Stimulated activated CD4-positive, alpha-beta T cell treated with anti-CD3 and anti-CD28 coated beads, Interleukin-12 subunit alpha, Interleukin-12 subunit beta, amount 100 ng/mL, for 48 hours (primary cell): Measurements from ENCODE around the gene SNX6.
"Not testable (repeated sequence)": the region's sequence is repeated elsewhere in the genome, so short reads cannot be mapped to it uniquely, and the experiment has no call there.

Experiments
- DNase-seq, 3 donors: peaks; one replicate each; pipeline ENCODE4 v3.0.0-alpha.2; 2020; ENCODE audit warnings: low read depth in 2 of 3, low spot score in 1 of 3

Gene SNX6

DNA sequence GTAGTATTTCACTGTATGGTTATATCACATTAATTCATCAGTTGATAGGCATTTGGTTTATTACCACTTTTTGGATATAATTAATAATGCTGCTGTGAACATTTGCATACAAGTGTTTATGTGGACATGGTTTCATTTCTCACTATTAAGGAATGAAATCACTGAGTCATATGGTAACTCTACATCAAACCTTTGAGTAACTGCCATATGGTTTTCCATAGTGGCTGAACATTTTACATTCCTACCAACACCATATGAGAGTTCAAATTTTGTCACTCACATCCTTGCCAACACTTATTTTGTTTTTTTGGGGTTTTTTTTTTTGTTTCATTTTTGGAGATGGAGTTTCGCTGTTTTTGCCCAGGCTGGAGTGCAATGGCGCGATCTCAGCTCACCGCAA lies 60.2 kb downstream of the SNX6 start:
- DNase-seq, result no peak

DNA sequence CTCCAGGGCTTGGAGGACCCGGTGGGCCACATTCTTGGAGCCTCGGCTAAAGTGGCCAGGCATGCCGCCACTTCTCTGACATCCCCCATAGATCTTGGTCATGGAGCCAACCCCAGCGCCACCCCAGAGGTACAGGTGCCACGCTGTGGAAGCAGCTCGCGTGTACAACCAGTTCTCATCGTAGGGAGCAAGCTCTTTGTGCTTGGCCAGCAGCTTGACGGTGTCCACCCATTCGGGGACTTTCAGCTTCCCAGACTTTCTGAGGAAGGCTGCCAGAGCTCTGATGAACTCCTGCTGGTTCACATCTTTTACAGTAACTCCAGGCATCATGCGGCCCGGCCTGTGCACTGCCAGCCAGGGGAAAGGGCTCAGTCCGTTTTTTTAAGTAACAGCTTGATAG lies 61.1 kb downstream of the SNX6 start:
- no peak for DNase-seq

DNA sequence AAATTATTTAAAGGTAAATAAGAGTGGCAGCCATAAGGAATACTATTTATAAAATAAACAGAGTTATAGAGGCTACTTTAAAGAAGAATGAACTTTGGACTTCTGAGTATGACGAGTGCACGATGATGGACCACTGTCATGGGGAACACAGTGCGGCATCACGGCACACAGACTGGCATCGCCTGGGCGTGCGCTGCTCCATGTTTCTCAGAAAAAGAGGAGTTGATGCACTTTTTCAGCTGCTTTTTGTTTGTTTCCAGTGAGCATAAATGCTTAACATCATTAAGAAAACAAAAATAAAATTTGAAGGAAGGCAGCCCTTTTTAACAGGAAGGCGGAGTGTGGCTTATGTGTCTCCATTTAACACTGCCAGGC lies 67.2 kb downstream of the SNX6 start:
- DNase-seq, result no peak

DNA sequence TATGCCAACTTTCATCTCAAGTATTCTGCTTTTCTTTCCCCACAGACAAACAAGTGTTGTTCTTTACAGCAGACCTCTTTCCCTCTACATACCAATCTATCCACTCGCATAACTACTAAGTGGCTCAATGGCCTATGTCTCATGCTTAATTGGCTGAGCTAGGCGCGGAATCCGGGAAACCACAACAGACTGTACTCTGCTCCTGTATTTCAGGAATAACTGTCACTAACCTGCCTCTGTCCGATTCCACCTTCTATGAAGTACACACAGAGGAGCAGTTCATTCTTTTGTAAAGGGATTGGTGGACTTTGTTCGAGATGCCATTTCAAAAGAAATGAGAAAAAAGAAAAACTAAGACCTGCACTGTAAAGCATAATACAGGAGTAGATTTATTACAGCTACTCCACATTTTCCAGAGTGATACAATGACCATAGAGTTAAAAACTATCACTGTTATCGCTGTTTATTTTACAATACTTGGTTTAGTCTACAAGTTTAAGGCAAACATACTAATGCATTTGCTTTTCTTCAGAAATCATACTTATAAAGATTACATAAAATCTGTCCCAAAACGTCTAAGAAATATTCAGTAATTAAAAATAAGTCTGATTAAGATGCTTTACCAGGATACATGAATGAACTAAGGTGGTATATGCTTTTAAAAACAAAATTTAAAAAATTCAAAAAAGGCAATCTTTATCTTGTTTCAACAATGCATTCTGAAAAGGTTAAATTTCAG lies 67.7 kb downstream of the SNX6 start:
- DNase-seq, result not testable (repeated sequence)

DNA sequence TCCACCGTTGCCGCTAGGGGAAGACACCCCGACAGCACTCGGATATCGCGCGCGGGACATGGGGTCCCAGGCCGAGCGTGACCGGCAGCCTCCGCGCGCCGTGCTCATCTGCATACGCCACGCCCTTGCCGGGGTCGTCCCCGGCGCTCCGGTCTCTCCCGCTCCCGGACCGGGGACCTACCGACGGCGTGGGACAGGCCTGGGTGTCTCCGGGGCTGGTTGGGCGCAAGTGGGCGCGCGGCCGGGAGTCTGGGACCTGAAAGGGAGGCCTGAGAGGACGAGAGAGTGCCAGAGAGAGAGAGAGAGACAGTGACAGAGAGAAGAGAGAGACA lies 73.5 kb downstream of the SNX6 start:
- not testable (repeated sequence) for DNase-seq

DNA sequence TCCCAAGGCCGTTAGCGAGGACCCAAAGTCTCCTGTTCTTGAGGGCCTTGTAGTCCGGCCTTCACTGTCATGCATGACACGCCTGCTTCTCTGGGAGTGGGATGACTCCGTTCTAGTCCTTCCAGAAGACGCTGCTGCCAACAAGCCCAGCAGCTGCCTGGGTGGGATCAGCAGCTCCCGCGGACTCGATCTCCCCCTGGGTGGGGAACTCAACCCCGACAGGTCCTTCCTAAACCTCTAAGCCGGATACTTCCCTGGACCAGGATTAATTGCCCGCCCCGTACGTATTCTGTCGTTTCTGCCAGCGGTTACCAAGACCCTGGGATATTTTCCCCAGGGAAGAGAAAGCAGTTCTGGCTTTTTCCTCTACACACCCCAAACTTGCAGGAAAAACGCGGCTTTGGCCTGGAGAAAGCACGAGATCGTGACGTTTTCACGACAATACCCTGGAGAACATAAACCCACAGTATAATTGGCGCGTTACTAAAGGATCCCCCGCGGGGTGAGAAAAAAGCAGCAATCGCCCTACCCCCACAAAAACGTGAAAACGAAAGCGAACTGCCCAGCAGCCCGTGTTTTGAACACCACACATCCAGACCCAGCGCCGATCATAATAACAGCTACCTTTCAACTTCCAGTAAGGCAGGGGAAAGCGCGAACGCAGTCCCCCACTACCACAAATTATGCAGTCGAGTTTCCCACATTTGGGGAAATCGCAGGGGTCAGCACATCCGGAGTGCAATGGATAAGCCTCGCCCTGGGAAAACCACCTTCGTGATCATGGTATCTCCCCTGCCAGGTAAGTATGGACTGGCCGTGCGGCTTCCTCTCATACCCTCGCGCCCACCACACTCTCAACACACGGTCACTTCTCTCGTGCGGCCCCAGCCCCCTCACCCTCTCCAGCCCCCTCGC lies 74.1 kb downstream of the SNX6 start:
- not testable (repeated sequence) for DNase-seq

DNA sequence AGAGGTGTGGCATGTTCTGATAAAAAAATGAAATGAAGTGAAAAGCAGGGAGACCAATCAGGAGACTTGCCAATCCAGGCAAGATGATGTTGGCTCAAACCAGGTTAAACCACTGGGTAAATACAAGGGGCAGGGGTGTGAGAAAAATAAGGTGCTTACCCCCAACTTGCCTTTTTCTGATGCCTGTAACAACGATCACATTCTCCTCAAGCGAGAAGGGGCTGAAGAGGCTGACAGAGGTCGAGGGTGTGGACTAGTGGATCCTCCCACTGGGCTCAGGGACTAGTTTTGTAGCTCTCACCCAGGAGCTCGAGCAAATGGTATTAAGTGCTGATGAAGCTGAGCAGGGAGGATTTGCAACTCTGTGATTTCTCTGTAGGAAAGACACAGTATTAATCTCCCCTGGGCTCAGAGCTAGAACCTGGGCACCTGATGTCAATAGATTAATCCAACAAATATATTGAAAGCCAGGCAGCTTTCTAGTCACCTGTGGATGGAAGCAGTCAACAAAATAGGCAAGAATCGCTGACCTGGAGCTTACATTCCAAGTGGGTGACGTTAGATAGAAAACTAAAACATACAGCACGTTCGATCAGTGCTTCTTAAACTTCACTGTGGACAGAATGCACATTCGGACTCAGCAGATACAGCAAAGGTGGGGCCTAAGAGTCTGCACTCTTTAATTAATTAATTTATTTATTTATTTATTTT lies 75.3 kb downstream of the SNX6 start:
- DNase-seq, result no peak

DNA sequence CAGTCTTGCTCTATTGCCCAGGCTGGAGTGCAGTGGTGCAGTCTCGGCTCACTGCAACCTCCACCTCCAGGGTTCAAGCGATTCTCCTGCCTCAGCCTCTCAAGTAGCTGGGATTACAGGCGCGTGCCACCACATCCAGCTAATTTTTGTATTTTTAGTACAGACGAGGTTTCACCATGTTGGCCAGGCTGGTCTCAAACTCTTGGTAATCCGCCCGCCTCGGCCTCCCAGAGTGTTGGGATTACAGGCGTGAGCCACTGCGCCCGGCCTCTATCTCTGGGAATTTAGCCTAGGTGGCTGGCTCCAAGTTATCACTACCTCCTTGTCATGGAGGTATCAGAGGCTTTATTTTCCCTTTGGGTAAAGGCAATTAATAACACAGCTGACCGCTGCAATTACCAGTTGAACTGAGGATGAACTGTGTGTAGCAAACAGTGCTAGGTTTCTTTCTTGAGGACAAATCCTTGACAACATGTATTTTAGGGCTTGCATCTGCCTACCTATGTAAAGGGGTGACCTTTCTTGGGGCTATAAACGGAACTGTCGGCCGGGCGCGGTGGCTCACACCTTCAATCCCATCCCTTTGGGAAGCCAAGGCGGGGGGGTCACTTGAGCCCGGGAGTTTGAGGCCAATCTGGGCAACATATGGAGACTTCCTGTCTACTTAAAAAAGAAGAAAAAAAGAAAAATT lies 80.5 kb downstream of the SNX6 start:
- not testable (repeated sequence) for DNase-seq

DNA sequence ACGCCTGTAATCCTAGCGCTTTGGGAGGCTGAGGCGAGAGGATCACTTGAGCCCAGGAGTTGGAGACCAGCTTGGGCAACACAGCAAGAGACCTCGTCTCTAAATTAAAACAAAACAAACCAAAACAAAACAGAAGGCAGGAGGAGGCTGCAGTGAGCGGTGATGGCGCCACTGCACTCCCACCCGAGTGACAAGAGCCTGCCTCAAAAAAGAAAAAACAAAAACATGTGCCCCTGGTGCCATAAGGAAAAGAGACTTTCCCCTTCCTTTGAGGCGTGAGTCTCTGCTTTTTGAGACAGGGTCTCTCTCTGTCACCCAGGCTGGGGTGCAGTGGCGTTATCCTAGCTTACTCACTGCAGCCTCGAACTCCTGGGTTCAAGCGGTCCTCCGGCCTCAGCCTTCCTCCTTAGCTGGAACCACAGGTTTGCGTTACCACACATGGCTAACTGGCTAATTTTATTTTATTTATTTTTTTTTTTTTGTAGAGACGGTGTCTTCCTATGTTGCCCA lies 81.4 kb downstream of the SNX6 start:
- DNase-seq, result no peak

DNA sequence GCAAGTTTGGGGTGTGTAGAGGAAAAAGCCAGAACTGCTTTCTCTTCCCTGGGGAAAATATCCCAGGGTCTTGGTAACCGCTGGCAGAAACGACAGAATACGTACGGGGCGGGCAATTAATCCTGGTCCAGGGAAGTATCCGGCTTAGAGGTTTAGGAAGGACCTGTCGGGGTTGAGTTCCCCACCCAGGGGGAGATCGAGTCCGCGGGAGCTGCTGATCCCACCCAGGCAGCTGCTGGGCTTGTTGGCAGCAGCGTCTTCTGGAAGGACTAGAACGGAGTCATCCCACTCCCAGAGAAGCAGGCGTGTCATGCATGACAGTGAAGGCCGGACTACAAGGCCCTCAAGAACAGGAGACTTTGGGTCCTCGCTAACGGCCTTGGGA lies 82.8 kb downstream of the SNX6 start:
- not testable (repeated sequence) for DNase-seq

DNA sequence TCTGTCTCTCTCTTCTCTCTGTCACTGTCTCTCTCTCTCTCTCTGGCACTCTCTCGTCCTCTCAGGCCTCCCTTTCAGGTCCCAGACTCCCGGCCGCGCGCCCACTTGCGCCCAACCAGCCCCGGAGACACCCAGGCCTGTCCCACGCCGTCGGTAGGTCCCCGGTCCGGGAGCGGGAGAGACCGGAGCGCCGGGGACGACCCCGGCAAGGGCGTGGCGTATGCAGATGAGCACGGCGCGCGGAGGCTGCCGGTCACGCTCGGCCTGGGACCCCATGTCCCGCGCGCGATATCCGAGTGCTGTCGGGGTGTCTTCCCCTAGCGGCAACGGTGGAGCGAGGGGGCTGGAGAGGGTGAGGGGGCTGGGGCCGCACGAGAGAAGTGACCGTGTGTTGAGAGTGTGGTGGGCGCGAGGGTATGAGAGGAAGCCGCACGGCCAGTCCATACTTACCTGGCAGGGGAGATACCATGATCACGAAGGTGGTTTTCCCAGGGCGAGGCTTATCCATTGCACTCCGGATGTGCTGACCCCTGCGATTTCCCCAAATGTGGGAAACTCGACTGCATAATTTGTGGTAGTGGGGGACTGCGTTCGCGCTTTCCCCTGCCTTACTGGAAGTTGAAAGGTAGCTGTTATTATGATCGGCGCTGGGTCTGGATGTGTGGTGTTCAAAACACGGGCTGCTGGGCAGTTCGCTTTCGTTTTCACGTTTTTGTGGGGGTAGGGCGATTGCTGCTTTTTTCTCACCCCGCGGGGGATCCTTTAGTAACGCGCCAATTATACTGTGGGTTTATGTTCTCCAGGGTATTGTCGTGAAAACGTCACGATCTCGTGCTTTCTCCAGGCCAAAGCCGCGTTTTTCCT lies 83.4 kb downstream of the SNX6 start:
- DNase-seq, result not testable (repeated sequence)

DNA sequence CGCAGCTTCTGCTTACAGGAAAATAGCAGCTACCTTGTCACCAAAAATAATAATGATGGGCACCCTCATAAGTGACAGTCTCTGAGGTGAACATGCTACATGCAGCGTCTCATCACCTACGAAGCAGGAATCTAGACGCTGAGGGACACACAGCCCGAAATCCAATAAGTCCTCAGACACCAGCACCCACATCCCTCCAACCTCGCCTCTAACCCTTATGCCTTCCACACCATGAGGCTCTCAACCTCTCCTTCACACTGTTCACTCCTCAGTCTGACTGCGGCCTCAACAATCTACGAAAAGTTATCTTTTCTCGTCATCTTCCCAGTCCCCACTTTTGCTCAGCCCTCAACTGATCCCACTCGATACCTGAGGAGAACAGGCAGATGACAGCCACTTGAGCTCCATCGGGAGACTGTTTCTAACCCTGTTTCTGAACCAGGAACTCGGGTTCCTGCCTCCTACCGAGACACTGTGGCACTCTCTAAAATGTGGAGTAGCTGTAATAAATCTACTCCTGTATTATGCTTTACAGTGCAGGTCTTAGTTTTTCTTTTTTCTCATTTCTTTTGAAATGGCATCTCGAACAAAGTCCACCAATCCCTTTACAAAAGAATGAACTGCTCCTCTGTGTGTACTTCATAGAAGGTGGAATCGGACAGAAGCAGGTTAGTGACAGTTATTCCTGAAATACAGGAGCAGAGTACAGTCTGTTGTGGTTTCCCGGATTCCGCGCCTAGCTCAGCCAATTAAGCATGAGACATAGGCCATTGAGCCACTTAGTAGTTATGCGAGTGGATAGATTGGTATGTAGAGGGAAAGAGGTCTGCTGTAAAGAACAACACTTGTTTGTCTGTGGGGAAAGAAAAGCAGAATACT lies 89.5 kb downstream of the SNX6 start:
- not testable (repeated sequence) for DNase-seq

DNA sequence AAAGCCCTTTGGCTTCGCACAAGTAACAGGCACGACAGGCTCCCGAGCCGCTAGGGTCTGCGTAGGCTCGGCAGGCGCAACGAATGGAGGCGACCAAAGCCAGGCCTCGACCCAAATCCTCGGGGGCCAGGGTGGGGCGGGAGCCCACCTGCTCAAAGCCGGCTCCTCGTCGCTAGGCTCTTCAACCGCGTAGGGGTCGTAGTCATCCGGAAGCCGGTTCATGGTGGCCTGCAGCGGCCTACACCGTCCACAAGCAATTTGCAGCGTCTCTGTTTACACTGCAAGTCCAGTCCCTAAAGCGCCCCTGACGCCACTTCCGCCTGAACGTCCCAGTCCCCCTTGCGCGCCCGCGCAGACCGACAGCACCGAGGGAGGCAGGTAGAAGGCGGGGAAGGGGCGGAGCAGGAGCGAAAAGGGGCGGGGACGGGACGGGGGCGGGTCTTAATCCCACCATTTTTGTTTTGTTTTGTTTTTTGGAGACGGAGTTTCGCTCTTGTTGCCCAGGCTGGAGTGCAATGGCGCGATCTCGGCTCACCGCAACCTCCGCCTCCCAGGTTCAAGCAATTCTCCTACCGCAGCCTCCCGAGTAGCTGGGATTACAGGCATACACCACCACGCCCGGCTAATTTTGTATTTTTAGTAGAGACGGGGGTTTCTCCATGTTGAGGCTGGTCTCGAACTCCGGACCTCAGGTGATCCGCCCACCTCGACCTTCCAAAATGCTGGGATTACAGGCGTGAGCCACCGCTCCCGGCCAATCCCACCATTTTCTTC lies 90.4 kb downstream of the SNX6 start, which contains the start of gene EAPP:
Gene EAPP, minus strand, starts transcription at position 295 of the 774 bp plus-strand sequence. Its CDS starts 73 bp downstream, at position 222.
- peak; percentile 87 to 93 (median 93) for DNase-seq

DNA sequence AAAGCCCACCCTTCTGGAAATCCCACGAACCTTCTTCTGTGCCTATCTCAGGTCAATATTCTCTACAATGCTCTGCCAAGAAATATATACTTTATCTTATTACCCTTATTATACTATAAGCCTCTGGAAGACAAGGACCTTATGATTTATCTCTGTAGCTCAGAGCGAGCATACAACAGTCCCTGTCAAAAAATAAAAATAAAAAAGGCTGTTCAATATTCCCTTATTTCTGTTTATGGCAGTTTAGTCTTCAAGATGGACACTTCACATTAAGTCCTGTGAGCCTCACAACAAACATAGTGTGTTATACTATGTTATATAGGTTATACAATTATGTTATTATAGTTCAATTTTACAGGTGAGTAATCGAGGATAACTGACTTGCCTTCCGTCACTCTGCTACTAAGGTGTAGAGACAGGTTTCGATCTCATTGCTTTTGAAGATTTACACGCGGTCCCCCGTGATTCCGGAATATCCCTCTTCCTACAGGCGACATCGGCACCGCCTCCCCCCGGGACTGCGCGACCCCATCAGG lies 91.0 kb downstream of the SNX6 start:
- DNase-seq, result no peak

DNA sequence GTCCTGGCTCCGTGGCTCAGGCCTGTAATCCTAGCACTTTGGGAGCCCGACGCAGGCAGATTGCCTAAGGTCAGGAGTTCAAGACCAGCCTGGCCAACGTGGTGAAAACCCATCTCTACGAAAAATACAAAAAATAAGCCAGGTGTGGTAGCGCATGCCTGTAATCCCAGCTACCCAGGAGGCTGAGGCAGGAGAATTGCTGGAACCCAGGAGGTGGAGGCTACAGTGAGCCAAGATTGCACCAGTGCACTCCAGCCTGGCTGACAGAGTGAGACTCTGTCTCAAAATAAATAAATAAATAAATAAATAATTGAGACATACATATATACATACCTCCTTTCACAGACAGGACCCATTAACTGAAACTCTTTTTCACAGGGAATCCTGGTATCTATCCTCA lies 91.9 kb downstream of the SNX6 start:
- not testable (repeated sequence) for DNase-seq

DNA sequence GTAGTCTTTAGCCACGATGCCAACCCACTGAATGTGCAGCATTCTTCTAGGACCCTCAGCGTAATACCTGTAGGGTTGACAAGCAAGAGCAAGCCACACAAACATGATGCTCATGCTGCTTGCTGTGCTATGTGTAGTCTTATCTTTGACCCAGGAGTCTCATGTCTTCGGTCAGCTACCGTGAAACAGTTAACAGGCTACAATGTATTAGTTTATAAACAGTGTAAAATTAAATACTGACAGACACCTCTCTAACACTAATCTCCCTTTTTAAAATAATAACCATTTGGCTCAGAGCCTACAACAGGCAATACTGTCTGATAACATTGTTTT lies 92.3 kb downstream of the SNX6 start:
- no peak for DNase-seq

DNA sequence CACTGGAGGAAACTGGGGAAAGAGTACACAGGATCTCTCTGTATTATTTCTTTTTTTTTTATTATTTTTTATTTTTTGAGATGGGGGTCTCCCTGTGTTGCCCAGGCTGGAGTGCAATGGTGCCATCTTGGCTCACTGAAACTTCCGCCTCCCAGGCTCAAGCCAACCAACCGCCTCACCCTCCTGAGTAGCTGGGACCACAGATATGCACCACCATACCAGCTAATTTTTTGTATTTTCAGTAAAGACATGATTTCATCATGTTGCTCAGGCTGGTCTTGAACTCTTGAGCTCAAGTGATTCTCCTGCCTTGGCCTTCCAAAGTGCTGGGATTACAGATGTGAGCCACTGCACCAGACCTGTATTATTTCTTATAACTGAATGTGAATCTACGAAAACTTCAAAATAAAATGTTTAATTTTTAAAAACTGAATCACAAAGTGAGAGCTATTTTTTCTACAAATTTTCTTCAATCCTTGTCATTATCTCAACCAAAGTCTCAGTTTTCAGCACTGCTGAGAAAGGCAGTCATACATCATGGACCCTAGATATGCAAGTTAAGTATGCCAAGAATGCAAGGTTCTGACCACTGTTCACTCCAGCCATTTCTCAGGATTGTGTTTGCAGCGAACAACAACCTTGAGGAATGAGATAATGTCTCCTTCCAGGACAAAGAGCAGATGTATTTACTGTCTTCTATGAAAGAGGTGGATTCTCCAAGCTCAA lies 92.8 kb downstream of the SNX6 start:
- DNase-seq, result no peak
